BE2C (cell line): Measurements from ENCODE around the gene WNT8B.

ENCODE experiments used
- DNase-seq: peaks from one replicate; pipeline ENCODE4 v3.0.0-alpha.2; 2020
- H3K27me3 ChIP-seq: fragments of 250-450 bp; sonication (Bioruptor Pico); 2 replicates; pipeline ENCODE4 v1.5.1; 2020; ENCODE audit warnings: mild to moderate bottlenecking
- H3K36me3 ChIP-seq: fragments of 250-450 bp; sonication (Bioruptor Pico); 2 replicates; pipeline ENCODE4 v1.5.1; 2020; ENCODE audit warnings: mild to moderate bottlenecking
- H3K4me1 ChIP-seq: fragments of 250-450 bp; sonication (Bioruptor Pico); 2 replicates; pipeline ENCODE4 v1.5.1; 2020
- H3K4me3 ChIP-seq: 2 replicates; pipeline ENCODE4 v1.5.1; 2011; ENCODE audit warnings: low read depth, low read length
- H3K9me3 ChIP-seq: fragments of 250-450 bp; sonication (Bioruptor Pico); 2 replicates; pipeline ENCODE4 v1.5.1; 2020
- CTCF ChIP-seq: IDR thresholded peaks from 2 replicates; pipeline ENCODE4 v1.5.1; 2012; ENCODE audit warnings: mild to moderate bottlenecking, low read depth, low read length

The WNT8B gene

GRCh38 chr10:100468978-100469377 lies 6.2 kb downstream of the WNT8B start:
- H3K4me3 ChIP-seq = no peak overlapping the region

GRCh38 chr10:100469756-100470155 lies 6.9 kb downstream of the WNT8B start:
- Histone ChIP-seq H3K4me3 (no peak overlapping the region), H3K27me3 (peaks cover 17% of the 10 kb centered on the region), H3K36me3 (no peaks in the 10 kb centered on the region), H3K9me3 (no peaks in the 10 kb centered on the region), H3K4me1 (no peaks in the 10 kb centered on the region)
- TF ChIP-seq CTCF = no peak
- no peak for DNase-seq

More at GRCh38 chr10:100468978-100469377, 6.2 kb downstream of the WNT8B start:
- Histone ChIP-seq H3K27me3 (peaks cover 25% of the 10 kb centered on the region), H3K36me3 (no peaks in the 10 kb centered on the region), H3K9me3 (no peaks in the 10 kb centered on the region), H3K4me1 (no peaks in the 10 kb centered on the region)
- TF ChIP-seq CTCF = no peak
- DNase-seq = no peak

DNA sequence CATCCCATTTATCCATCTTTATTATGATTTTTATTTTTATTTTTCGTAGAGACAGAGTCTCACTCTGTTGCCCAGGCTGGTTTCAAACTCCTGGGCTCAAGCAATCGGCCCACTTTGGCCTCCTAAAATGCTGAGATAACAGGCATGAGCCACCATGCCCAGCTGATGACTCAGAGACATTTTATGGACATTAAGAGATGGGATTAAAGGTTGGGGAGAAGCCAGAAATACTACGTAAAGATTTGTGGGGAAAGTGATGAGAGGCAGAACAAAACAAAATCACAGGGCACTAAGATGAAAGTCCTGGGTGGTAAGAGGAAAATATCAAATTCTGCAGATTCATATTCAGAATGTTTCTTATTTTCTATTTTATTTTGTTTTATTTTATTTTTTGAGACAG lies 7.6 kb downstream of the WNT8B start:
- no peak for TF ChIP-seq CTCF
- H3K9me3 ChIP-seq = no peaks in the 10 kb centered on the region
- H3K27me3 ChIP-seq = peaks cover 15% of the 10 kb centered on the region
- H3K36me3 ChIP-seq = no peaks in the 10 kb centered on the region
- no peak for DNase-seq
- H3K4me3 ChIP-seq = no peak overlapping the region
- no peaks in the 10 kb centered on the region for H3K4me1 ChIP-seq

DNA sequence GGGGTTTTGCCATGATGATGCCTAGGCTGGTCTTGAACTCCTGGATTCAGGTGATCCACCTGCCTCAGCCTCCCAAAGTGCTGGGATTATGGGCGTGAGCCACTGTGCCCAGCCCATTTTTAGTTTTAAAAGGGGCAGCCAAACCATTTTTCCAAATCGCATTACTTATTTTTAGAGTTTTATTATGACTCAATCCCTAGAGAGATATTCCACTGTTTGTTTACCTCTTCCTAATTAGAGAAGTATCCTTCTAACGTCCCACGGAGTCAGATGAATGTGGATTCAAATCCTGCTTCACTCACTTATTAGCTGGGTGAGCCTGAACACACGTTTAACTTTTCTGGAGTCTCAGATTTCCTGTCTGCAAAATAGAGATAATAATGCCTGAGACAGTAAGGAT lies 15.2 kb downstream of the WNT8B start:
- H3K9me3 ChIP-seq = no peaks in the 10 kb centered on the region
- H3K4me3 ChIP-seq = no peak overlapping the region
- no peak for TF ChIP-seq CTCF
- H3K27me3 ChIP-seq = peaks cover 36% of the 10 kb centered on the region
- DNase-seq = no peak
- no peaks in the 10 kb centered on the region for H3K4me1 ChIP-seq
- no peaks in the 10 kb centered on the region for H3K36me3 ChIP-seq

DNA sequence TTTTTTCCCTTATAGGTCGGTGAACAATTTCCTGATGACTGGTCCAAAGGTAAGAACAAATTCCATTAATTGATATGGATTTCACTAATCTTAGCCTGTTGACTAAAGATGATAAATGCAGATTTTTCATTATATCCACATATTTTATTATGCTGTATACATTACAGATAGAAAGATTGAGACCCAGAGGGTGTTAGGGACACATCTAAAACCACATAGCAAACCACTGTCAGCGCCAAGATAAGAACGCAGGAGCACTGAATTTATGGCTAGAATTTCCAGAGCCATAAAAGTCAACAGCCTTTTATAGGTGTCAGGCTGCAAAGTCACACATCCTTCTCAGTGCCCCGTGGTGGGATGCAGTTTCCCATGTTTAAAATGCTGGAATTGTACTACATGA lies 16.2 kb downstream of the WNT8B start:
- no peak for TF ChIP-seq CTCF
- DNase-seq = no peak

DNA sequence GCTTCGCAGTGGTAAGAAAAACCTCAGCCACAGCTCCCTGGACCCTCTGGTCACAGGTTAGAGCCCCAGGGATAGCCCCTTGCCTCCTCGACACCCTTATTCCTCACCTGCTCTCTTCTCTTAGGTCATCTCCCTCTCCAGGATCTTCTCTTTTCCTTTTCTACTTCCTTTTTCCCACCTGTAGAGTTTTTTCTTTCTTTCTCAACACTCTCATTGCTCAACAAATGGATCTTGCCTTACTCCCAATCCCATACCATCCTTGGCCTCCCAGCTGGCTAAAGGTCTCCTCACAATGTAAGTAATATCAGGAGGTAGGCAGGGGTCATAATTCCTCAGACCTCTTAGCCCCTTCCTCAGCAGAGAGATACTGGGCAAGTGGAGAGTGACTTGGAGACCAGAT lies 17.2 kb downstream of the WNT8B start:
- Histone ChIP-seq H3K4me1 (no peaks in the 10 kb centered on the region), H3K9me3 (no peaks in the 10 kb centered on the region), H3K4me3 (no peak overlapping the region), H3K36me3 (no peaks in the 10 kb centered on the region), H3K27me3 (peaks cover 45% of the 10 kb centered on the region)
- TF ChIP-seq CTCF = no peak
- no peak for DNase-seq

More for the DNA sequence above, 16.2 kb downstream of the WNT8B start:
- Histone ChIP-seq H3K27me3 (peaks cover 45% of the 10 kb centered on the region), H3K36me3 (no peaks in the 10 kb centered on the region), H3K4me1 (no peaks in the 10 kb centered on the region), H3K9me3 (no peaks in the 10 kb centered on the region), H3K4me3 (no peak overlapping the region)
